PC-3 (cell line): ENCODE data around the gene HIRA.

Experiments
- EZH2 ChIP-seq: fragments of 300-600 bp; sonication (generic); IDR thresholded peaks from one replicate; pipeline ENCODE4 v1.6.1; 2017; ENCODE audit warnings: antibody characterized with exemption, mild to moderate bottlenecking, low read length; ENCODE audit not compliant: unreplicated experiment
- EZH2phosphoT487 ChIP-seq: fragments of 300-600 bp; sonication (generic); IDR thresholded peaks from 2 replicates; pipeline ENCODE4 v1.6.1; 2018; ENCODE audit warnings: mild to moderate bottlenecking, antibody characterized with exemption, low read length, borderline replicate concordance
- TF ChIP-seq, protein P1 (sequence below): fragments of 300-600 bp; sonication (generic); conservative IDR thresholded peaks from 2 replicates; pipeline ENCODE4 v1.5.1; 2017; ENCODE audit warnings: antibody characterized with exemption, low read depth, mild to moderate bottlenecking, low read length

DNA sequence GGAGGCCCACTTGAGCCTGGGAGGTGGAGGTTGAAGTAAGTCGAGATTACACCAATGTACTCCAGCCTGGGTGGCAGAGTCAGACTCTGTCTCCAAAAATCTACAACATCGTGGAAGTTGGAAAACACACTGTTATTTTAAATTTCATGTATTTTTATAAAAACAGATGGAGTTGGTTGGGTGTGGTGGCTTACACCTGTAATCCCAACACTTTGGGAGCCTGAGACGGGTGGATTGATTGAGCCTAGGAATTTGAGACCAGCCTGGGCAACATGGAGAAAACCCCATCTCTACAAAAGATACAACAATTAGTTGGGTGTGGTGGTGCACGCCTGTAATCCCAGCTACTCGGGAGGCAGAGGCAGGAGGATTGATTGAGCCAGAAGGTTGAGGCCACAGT is 88.1 kb downstream of the HIRA start:
- no peak for TF ChIP-seq EZH2
- TF ChIP-seq, protein P1, sequence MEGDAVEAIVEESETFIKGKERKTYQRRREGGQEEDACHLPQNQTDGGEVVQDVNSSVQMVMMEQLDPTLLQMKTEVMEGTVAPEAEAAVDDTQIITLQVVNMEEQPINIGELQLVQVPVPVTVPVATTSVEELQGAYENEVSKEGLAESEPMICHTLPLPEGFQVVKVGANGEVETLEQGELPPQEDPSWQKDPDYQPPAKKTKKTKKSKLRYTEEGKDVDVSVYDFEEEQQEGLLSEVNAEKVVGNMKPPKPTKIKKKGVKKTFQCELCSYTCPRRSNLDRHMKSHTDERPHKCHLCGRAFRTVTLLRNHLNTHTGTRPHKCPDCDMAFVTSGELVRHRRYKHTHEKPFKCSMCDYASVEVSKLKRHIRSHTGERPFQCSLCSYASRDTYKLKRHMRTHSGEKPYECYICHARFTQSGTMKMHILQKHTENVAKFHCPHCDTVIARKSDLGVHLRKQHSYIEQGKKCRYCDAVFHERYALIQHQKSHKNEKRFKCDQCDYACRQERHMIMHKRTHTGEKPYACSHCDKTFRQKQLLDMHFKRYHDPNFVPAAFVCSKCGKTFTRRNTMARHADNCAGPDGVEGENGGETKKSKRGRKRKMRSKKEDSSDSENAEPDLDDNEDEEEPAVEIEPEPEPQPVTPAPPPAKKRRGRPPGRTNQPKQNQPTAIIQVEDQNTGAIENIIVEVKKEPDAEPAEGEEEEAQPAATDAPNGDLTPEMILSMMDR = no peak
- no peak for TF ChIP-seq EZH2phosphoT487
